Gastrocnemius medialis (tissue), 4 donors: ENCODE results near the gene TRAPPC11.

Experiments used
- CTCF ChIP-seq, 5 experiments: fragments of 450-650 bp in 3 of 5; fragments of 200-600 bp in 2 of 5; sonication (generic) in 2 of 5; IDR thresholded peaks in 4 of 5; conservative IDR thresholded peaks in 1 of 5; 1 replicate in 4 of 5; 2 replicates in 1 of 5; pipeline ENCODE4 v1.5.1; 2016 to 2019; ENCODE audit warnings: antibody characterized with exemption in 5 of 5, mild to moderate bottlenecking in 3 of 5, moderate library complexity in 3 of 5
- POLR2A ChIP-seq, 2 donors: fragments of 450-650 bp; IDR thresholded peaks; one replicate each; pipeline ENCODE4 v1.6.1; 2017; ENCODE audit warnings: antibody characterized with exemption in 2 of 2, mild to moderate bottlenecking in 2 of 2, moderate library complexity in 2 of 2

- TF ChIP-seq CTCF (IDR thresholded peaks at IDR 0.05 in 4 of 5, conservative IDR thresholded peaks at IDR 0.05 in 1 of 5), result no peak
- no peak for TF ChIP-seq POLR2A (IDR thresholded peaks at IDR 0.05)
These were observed 63.9 kb downstream of the TRAPPC11 start for GRCh38 chr4:183722731-183723560.
